Measurements from ENCODE around the gene CD4.
"Not testable (repeated sequence)": the region's sequence is repeated elsewhere in the genome, so short reads cannot be mapped to it uniquely, and the experiment has no call there.

Gene CD4

DNA sequence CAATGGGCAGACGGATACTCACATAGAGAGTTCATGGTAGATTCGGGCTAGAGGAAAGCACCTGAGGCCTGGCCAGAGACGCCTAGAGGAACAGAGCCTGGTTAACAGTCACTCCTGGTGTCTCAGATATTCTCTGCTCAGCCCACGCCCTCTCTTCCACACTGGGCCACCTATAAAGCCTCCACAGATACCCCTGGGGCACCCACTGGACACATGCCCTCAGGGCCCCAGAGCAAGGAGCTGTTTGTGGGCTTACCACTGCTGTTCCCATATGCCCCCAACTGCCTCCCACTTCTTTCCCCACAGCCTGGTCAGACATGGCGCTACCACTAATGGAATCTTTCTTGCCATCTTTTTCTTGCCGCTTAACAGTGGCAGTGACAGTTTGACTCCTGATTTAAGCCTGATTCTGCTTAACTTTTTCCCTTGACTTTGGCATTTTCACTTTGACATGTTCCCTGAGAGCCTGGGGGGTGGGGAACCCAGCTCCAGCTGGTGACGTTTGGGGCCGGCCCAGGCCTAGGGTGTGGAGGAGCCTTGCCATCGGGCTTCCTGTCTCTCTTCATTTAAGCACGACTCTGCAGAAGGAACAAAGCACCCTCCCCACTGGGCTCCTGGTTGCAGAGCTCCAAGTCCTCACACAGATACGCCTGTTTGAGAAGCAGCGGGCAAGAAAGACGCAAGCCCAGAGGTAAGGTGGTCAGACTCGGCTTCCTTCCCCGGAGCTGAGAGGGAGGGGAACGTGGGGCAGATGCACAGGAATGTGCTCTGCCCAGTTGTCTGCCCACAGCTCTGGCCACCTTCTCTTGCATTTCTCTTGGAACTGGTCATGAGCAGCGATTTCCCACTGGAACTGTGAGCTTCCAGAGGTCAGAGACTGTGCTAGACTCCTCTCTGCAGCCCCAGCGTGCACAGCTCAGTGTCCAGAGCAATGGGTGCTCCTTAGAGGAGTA is at the start of gene CD4:
TSS of gene CD4 (plus strand) at position 557 of the 953 bp plus-strand sequence. CDS start 10,611 bp downstream, outside the sequence.
- no peak for DNase-seq (ENCODE audit: low spot score)

DNA sequence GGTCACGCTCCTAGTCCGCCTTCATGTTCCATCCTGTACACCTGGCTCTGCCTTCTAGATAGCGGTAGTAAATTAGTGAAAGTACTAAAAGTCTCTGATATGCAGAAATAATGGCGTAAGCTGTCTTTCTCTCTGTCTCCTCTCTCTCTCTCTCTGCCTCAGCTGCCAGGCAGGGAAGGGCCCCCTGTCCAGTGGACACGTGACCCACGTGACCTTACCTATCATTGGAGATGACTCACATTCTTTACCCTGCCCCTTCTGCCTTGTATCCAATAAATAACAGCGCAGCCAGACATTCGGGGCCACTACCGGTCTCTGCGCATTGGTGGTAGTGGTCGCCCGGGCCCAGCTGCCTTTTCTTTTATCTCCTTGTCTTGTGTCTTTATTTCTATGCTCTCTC is 47.2 kb upstream of the CD4 start:
- DNase-seq (ENCODE audit: low spot score), result not testable (repeated sequence)

DNA sequence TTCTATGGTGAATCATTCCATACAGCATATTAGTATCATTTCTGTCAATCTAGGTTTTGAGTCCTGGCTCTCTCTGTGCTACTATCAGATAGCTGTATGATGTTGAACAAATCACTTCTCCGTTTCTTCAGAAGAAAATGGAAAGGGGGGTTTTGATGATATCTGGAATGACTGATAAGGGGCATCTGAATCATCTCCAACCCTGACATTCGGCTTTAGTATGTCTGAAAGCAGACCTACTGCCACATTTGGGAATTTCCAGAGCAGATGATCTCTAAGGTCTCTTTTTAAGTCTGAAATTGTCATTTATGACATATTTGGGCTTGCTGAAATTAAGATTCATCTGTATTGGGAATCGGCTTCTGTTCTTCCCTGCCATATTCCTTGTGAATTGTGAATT is 46.5 kb upstream of the CD4 start:
- no peak for DNase-seq (ENCODE audit: low spot score)

DNA sequence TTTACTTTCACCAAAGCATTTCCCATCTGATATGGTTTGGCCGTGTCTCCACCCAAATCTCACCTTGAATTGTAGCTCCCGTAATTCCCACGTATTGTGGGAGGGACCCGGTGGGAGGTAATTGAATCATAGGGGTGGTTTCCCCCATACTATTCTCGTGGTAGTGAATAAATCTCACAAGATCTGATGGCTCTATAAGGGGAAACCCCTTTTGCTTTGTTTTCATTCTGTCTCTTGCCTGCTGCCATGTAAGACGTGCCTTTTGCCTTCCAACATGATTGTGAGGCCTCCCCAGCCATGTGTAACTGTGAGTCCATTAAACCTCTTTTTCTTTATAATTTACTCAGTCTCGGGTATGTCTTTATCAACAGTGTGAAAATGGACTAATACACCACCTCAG is 46.0 kb upstream of the CD4 start:
- DNase-seq (ENCODE audit: low spot score), result not testable (repeated sequence)

DNA sequence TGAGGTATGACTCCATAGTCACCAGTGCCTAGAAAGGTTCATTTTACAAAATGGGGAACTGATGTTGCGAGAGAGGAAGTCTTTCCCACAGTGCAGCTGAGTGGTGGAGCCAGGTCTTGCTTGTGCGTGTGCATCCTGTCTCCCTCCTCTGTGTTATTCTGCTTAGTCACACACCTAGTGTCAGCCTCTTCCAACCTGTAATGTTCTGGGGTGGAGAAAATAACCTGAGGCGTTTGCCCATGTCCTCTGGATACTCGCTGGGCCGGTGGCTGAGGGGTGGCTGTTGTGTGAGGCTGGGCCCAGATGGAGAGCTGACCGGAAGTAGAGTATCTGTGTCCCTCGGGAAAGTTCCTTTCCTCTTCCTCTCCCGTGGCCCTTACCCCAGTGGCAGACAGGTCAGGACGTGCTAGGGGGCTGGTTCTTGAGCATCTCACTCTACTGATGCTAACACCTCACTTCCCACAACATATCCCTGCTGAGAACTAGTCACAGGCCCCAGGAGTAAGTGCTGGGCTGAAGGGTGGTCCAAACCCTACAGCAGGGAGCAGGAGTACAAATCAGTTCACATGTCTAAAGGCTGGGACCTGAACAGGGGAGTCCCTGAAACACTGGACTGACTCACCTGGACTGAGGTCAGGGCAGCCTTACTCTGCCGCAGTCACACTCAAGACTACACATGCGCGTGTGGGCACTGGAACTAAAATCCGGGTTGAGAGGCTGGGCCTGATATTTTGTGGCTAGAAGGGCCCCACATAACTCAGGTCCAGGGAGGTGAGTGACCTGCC is 43.4 kb upstream of the CD4 start:
- peak; percentile 38 for DNase-seq (ENCODE audit: low spot score)

DNA sequence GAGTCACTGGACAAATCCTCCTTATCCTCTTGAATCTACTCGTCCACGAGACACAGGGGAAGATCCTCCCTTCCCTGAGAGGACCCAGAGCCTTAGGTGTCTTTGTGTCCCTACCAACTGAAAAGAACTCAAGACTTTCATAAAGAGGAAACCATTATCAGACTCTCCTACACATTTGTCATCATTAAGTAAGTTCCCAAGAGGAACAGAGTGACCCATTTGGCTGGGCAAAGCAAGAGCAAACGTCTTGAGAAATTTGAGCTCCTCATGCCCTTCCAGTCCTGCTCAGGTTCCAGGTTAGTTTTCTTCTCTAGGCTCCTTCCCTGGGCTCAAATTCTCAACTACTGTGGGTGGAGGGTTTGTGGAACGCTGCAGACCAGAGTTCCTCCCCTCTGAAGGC is 42.1 kb upstream of the CD4 start:
- DNase-seq (ENCODE audit: low spot score), result no peak

DNA sequence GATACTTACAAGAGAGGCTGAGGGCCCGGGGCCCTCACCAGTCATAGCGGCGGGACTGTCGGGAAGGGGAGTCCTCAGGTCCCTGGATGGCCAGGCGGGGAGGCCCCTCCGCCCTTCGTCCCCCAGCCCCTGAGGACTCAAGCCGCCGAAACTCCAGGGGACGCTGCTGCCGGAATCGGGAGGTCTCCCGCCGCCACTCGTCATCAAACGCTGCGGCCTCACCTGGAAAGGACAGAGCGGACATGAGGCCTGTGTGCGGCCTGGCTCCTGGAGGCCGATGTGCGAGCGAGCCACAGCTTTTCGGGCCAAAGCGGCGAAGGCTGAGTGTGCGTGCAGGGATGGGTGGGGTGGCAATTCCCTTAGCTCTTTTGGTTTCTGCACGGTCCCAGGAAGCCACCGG is 40.6 kb upstream of the CD4 start:
- DNase-seq (ENCODE audit: low spot score), result no peak

DNA sequence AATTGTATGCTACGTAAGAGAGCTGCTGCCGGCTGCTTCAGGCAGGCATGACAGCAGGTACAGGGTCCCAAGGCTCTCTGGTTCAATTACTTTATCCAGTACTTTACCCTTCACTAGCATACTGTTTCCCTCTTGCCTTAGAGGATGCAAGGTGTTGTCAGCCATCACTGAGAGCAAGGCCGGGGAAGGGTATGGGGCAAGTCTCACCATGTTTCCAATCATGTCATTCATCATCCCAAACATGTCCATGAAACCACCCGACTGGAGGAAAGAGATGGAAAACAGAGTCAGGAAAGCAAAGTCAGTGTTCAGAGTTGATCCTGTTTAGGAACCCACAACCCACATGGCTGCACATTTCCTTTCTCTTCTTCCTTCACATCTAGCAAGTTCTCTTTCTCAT is 38.8 kb upstream of the CD4 start:
- no peak for DNase-seq (ENCODE audit: low spot score)

DNA sequence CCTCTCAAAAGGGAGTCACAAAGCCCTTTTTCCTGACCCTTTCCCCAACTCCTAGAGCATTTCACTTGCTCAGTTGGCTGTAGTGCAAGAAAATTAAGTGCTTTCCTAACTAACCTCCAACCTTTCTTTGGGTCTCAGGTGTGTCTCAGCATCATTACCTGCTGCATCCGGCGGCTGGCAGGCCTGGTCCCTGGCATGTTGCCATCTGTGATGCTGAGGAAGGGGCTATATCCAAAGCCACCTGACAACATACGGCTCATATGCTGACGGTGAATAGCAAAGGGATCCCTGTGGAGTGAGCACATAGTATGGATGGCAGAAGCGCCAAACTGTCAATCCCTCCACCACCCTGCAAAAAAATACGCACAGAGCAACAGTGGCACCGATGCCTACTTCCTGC is 37.6 kb upstream of the CD4 start:
- no peak for DNase-seq (ENCODE audit: low spot score)

DNA sequence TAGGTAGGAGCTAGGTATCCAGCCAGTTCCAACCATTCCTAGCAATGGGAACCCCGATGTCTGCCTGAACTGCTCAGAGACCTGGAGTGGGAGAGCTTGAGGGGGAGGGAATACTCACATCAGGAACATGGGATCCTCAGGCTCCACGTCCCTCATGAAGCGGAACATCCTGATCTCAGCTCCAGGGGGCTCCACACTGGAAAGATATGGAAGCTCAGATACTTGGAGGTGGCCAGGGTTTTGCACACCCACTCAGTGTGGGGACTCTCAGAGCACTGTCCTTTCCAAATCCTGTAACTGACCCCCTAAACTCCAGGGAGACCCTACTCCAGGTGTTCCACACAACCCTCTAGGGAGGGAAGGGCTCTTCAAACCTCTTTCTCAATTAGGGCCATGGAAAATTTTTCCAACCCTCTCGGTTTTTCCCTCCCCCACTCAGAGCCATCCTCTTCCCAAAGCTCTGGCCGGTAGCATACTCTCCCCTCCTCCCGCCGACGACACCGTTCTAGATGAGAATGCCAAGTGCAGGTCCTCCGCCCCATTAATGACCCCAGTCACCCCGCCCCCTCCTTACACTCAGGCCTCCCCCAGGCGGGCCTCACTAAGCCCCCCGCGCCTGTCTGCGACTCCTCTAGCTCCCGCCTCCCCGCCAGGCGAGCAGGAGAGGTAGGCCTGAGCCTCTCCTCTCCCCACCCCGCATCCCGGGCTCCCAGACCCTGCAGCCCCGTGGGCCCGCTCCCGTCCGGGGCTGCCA is 37.0 kb upstream of the CD4 start:
- peak; percentile 49 for DNase-seq (ENCODE audit: low spot score)

DNA sequence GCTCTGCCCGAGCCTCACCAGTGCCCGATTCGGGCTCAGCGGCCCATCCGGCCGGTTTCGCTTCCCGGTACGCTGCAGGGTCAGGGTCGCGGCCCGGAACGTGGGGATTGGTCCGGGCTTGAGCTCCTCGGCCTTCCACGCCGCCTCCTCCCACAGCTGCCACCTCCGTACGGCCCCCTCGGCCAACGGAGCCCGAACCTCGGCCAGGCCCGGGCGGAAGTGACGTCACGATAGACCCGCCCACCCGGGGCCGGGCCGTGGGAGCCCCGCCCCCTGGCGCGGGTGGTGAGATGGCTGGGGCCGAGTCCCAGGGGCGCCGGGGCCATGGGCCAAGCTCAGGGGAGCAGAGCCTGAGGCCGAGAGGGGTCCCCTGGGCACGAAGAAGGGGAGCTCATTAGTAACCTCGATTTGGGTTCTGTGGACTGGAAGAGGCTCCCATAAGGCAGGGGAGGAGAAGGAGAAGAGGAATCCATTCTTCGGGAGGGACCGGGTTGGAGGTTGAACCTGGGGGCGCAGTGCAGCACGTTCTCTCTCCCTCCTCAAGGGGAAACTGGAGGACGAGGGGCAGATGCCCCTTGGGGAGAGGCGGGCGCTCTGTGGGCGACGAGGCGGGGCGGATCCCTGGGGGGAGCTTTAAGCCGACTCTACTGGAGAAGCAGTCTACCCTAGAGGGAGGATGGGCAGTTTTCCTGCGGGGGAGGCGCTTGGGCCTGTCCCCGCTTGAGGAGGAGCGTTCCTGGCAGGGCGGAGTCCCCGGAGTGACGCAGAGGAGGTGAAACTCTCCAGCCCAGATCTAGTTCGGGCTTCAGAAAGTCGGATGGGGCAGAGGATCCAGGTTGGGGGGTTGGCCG is 36.2 kb upstream of the CD4 start, which contains the start of gene MLF2:
TSS of gene MLF2 (minus strand) at position 221 of the 851 bp plus-strand sequence. CDS start 807 bp downstream, outside the sequence.
- peak; percentile 99 for DNase-seq (ENCODE audit: low spot score)

DNA sequence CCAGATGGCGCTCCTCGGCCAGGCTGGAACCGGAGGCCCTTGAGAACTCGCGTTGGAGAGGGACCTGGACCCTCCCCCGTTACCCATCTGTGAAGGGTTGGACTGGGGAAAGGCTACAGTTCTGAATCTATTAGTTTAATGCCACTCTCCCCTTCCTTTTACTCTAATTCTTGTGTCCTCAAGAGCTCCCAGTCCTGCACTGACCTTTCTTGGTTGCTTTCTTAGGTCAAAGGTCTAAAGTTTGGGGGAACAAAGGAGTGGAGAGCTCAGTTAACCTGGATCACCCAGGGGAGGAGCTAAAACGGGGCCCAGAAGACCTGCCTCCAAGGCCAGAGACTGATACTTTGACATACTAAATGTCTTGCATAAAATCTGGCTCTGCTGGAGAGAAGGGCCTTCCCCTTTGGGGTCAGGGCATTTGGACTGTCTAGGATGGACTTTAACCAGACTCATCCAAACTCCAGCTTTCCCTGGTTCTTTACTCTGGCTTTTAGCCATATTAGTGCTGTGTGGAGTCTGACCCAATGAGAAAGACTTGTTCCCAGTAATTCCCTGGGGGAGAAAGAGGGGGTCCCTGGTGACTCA is 35.5 kb upstream of the CD4 start:
- DNase-seq (ENCODE audit: low spot score), result no peak

DNA sequence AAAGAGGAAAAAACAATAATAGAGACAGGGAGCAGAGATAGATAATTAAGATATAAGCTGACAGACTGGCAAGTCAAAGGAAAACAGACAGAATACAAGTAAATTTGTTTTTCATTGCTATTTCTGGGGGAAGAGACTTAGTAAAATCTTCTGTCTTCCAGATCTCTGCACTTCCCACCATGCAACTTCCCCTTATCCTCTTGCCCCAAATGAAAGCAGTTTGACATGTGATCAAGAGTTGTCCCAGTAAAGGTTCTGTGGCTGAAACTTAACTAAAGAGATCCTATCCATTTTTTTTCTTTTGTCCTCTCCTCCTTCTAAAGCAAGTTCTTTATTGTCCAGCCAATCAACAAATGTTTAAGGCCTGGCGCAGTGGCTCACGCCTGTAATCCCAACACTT is 34.9 kb upstream of the CD4 start:
- no peak for DNase-seq (ENCODE audit: low spot score)

DNA sequence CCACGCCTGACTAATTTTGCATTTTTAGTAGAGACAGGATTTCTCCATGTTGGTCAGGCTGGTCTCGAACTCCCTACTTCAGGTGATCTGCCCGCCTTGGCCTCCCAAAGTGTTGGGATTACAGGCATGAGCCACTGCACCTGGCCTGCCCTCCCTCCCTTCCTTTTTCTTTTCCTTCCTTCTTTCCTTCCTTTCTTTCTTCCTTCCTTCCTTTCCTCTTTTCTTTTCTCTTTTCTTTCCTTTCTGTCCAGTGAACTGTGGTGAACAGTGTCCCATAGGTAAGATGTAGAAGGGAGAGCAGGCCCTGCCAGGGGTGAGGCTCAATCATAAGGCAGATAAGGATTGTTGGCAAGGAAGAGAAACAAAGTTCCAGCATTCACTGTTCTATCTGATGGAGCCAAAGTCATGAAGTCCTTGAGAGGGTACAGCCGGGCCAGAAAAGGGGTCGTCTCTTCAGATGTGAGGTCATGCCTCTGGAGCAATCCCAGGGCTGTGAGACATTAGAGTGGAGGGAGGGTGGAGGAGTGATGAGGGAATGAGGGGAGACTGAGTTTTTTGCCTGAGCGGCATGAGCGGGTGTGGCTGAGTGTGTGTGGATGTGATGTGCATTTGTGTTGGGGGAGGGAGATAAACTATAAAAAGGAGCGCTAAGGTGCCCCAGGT is 32.2 kb upstream of the CD4 start:
- no peak for DNase-seq (ENCODE audit: low spot score)

DNA sequence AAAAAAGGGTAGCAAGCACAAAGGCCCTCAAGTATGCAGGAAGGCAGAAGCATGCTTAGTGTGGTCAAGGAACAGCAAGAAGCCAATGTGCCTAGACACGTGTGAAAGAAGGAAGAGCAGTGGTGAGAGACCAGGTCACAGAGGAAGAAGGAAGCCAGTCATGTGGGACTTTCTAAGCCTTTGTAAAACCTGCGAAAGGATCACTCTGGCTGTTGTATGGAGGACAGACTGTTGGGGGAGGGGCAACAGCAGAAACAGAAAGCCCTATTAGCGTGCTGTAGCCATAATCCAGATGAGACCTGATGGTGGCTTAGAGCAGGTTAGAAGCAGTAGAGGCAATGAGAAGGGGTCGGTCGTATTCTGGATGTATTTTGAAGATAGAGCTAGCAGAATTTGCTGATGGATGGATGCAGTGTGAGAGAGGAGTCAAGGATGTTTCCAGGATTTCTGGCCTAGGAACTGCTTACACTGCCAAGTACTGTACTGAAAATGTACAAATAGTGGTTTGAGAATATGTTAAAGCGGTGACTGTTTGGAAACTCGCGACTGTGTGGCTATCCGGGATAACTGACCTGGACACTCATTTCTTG is 30.7 kb upstream of the CD4 start:
- DNase-seq (ENCODE audit: low spot score), result no peak

DNA sequence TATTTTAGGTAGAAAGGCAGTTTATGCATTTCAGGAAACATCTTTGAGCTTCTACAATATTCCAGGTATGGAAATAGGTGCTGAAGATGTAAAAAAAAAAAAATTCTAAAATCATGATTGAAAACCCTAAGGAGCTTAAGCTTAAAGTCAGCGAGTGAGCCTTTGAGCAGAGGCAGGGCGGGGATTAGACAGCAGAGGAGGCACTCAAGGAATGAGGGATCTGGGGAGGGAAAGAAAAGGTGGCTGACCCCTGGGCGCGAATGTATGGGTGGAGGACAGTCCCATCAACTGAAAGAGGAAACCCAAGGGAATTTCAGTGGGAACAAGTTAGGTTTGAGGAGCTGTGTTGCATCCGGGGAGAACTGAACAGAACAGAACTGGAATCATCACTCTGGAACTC is 29.6 kb upstream of the CD4 start:
- no peak for DNase-seq (ENCODE audit: low spot score)

DNA sequence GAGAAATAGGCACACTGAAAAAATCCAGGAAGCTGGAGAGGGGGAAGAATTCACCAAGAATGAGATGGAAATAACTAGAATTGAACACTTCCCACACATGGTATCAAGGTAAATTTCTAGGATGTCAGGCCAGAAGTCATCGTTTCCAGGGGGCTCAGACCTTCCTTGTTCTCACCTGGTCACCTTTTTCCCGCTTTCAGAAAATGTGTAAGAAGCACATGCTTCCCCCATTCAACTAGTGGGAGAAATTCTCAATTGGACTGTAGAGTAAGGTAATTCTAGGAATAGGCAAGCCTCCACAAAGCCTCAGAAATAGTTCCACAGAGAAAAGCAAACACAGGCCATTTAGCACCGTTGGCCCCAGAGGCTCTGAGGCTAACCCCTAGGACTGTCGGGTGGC is 25.9 kb upstream of the CD4 start:
- no peak for DNase-seq (ENCODE audit: low spot score)

DNA sequence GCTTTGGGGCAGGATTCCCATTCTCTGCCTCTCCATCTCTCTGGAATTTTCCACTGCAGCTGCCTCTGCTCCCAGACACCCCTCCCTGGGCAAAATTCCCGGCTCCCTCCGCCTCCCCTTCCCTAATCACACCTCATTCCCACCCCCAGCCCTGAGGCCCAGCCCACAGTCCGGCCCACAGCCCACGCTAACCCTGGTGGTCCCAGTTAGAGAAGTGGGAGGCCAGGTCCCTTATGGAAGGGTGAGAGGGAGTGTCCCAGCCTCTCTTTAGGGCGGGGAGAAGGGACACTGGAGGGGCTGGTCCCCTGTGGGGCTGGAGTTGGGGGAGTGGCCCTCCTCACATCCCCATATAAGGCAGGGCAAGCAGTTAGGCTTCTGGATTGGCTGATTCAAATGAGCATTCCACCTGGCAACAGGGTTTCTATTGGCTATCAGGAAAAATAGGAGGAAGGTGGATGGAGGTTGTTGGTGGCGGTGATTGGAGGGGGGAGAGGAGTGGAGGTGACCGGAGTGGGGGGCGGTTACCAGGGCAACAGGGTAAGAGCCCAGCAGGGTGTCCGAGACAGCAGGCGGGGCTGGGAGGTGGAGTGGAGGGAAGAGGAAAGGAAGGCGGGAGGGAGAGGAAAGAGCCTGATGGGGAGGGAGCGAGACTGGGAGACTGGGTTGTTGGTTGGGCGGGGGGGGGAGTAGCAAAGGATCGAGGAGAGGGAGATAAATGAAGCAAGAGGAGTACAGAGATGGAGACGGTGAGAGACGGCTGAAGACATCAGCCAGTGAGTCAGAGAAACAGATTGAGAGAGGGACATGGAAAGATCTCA is 25.1 kb upstream of the CD4 start:
- DNase-seq (ENCODE audit: low spot score), result peak; percentile 99

DNA sequence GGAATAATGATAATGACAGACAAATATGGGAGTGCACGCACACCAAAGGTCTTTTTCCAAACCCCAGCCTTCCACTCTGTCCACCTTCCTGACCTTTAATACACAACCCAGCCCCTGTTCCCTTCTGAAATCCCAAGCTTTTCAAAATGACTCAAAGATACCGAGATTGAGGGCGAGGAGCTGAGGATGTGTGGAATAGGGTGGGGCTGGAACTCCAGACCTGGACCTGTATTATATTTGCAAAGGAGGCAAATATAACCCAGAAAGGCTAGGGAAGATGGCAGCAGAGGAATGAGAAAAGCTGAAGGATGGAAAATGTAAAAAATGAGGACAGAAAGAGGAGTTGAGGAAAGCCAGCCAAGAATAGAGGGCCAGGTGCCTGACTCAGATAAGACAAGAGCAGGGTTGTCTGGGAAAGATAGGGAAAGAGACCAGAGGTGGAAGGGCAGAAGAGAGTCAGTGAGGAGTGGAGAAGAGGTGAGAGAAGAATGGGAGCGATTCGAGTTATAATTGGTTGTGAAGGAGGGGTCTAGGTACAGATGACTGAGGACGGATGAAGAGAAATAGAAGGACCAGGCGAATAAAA is 24.2 kb upstream of the CD4 start:
- DNase-seq (ENCODE audit: low spot score), result peak; percentile 16

All from kidney tubule cell (primary cell).